WERI-Rb-1 (cell line): ENCODE data around the gene PCGF3.
A peak's percentile ranks its signal among the peaks of the same experiment; 100 is the strongest.
"Not testable (repeated sequence)": the region's sequence is repeated elsewhere in the genome, so short reads cannot be mapped to it uniquely, and the experiment has no call there.

ENCODE experiments used
- DNase-seq: peaks from one replicate; pipeline ENCODE4 v3.0.0-alpha.2; 2020
- H3K27ac ChIP-seq: fragments of 250-450 bp; sonication (Bioruptor Pico); 2 replicates; pipeline ENCODE4 v1.5.1; 2020; ENCODE audit warnings: mild to moderate bottlenecking, moderate library complexity
- H3K27me3 ChIP-seq: fragments of 250-450 bp; sonication (Bioruptor Pico); 2 replicates; pipeline ENCODE4 v1.5.1; 2021; ENCODE audit warnings: mild to moderate bottlenecking, low read depth, moderate library complexity; ENCODE audit not compliant: insufficient read depth, severe bottlenecking
- H3K36me3 ChIP-seq: fragments of 250-450 bp; sonication (Bioruptor Pico); 2 replicates; pipeline ENCODE4 v1.5.1; 2020; ENCODE audit warnings: mild to moderate bottlenecking, moderate library complexity
- H3K4me3 ChIP-seq: 2 replicates; pipeline ENCODE4 v1.5.1; 2011; ENCODE audit warnings: low read depth, mild to moderate bottlenecking, control low read depth, low read length
- H3K9me3 ChIP-seq: fragments of 250-450 bp; sonication (Bioruptor Pico); 2 replicates; pipeline ENCODE4 v1.5.1; 2021; ENCODE audit warnings: mild to moderate bottlenecking, moderate library complexity; ENCODE audit not compliant: severe bottlenecking
- CTCF ChIP-seq: IDR thresholded peaks from 2 replicates; pipeline ENCODE4 v1.5.1; 2011; ENCODE audit warnings: low read depth, mild to moderate bottlenecking, control low read depth, inconsistent platforms, low read length

The PCGF3 gene

DNA sequence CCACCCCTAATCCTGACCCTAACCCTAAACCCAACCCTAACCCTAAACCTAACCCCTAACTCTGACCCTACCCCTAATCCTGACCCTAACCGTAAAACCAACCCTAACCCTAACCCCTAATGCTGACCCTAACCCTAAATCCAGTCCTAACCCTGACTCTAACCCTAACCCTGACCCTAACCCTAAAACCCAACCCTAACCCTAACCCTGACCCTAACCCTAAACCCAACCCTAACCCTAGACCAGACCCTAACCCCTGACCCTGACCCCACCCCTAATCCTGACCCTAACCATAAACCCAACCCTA lies 708 bp upstream of the PCGF3 start:
- no peak for TF ChIP-seq CTCF
- no peak overlapping the region for H3K4me3 ChIP-seq
- no peaks in the 10 kb centered on the region for H3K27me3 ChIP-seq
- DNase-seq = no peak
- H3K36me3 ChIP-seq = peaks cover 15% of the 10 kb centered on the region
- no peaks in the 10 kb centered on the region for H3K9me3 ChIP-seq
- no peak overlapping the region for H3K27ac ChIP-seq

DNA sequence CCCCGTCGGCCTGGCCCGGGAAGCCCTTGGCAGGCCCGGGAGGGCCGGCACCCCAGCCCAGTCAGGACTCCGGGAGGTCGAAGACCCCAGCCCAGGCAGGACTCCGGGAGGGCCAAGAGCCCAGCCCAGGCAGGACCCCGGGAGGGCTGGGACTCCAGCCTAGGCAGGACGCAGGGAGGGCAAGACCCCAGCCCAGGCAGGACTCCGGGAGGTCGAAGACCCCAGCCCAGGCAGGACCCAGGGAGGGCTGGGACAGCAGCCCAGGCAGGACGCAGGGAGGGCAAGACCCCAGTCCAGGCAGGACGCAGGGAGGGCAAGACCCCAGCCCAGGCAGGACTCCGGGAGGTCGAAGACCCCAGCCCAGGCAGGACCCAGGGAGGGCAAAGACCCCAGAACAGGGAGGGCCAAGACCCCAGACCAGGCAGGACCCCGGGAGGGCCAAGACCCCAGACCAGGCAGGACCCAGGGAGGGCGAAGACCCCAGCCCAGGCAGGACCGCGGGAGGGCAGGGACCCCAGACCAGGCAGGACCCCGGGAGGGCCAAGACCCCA lies 526 bp downstream of the PCGF3 start:
- peak overlapping the region; percentile 99 for H3K27ac ChIP-seq
- H3K9me3 ChIP-seq, H3K27me3 ChIP-seq, DNase-seq: not testable (repeated sequence)
- H3K36me3 ChIP-seq = peaks cover 27% of the 10 kb centered on the region
- H3K4me3 ChIP-seq = peak overlapping the region; percentile 90

- Histone ChIP-seq H3K27ac (no peak overlapping the region), H3K36me3 (peaks cover 27% of the 10 kb centered on the region)
These were observed 1.4 kb downstream of the PCGF3 start for GRCh38 chr4:706834-707598.

GRCh38 chr4:707929-708630 lies 2.4 kb downstream of the PCGF3 start:
- no peaks in the 10 kb centered on the region for H3K9me3 ChIP-seq
- no peak overlapping the region for H3K27ac ChIP-seq
- TF ChIP-seq CTCF = no peak
- peaks cover 27% of the 10 kb centered on the region for H3K36me3 ChIP-seq
- no peak overlapping the region for H3K4me3 ChIP-seq
- no peak for DNase-seq
- no peaks in the 10 kb centered on the region for H3K27me3 ChIP-seq

More at GRCh38 chr4:706834-707598, 1.4 kb downstream of the PCGF3 start:
- Histone ChIP-seq H3K4me3 (no peak overlapping the region), H3K27me3 (no peaks in the 10 kb centered on the region), H3K9me3 (no peaks in the 10 kb centered on the region)
- no peak for TF ChIP-seq CTCF
- no peak for DNase-seq

DNA sequence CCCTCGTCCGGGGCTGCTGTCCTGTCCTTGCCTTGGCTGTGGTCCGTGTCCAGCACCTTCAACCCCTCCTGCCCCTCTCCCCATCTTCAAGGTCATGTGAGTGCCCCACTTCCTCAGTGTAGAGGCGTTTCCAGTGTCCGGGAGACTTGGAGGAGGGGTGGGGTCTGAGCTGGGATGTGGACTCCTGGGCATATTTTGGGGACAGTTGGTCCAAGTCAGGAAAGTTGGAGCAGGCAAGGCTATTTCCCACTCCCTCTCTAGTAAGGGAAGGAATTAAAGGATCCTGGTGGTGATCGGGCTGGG lies 3.0 kb downstream of the PCGF3 start:
- no peak overlapping the region for H3K4me3 ChIP-seq
- no peaks in the 10 kb centered on the region for H3K27me3 ChIP-seq
- no peak for TF ChIP-seq CTCF
- no peak overlapping the region for H3K27ac ChIP-seq
- no peak for DNase-seq
- peaks cover 28% of the 10 kb centered on the region for H3K36me3 ChIP-seq
- H3K9me3 ChIP-seq = no peaks in the 10 kb centered on the region

GRCh38 chr4:709348-709747 lies 3.7 kb downstream of the PCGF3 start:
- Histone ChIP-seq H3K9me3 (no peaks in the 10 kb centered on the region), H3K36me3 (peaks cover 35% of the 10 kb centered on the region), H3K27ac (no peak overlapping the region), H3K27me3 (no peaks in the 10 kb centered on the region), H3K4me3 (no peak overlapping the region)
- DNase-seq = no peak
- no peak for TF ChIP-seq CTCF
